ENCODE data around the gene PRMT5. TPM values are rescaled to one million over a fixed set of nuclear protein-coding genes. Genes with fewer than 3 reads are reported as not detected.
"Not testable (repeated sequence)": the region's sequence is repeated elsewhere in the genome, so short reads cannot be mapped to it uniquely, and the experiment has no call there.

The PRMT5 gene
- total RNA-seq, 1 donor from 2014 or later, result 65.6 TPM

DNA sequence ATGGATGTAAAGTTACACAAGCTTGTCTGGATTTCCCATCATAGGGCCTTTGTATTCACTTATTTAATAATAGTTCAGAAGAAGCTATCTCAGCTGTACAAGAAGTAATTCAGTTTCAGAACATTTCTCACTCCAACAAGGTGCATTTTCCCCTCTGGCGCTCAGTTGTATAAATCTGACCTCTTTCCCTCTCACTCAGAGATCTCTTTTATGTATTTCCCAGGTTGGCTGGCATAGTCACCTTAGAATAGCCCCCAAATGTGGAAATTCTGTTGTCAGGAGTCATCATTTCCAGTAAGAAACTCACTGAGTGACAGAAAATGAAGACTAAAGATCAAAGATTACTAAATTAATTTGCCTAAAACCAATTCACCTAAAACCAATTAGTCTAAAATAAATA is 42.0 kb upstream of the PRMT5 start:
- no peak for DNase-seq (ENCODE audit: extremely low spot score in 2 of 2)
- TF ChIP-seq POLR2A (IDR thresholded peaks at IDR 0.05) (no peak), POLR2AphosphoS5 (IDR thresholded peaks at IDR 0.05; ENCODE audit: insufficient read depth in 1 of 2, low read depth in 1 of 2) (no peak)
- TF ChIP-seq, protein P1, sequence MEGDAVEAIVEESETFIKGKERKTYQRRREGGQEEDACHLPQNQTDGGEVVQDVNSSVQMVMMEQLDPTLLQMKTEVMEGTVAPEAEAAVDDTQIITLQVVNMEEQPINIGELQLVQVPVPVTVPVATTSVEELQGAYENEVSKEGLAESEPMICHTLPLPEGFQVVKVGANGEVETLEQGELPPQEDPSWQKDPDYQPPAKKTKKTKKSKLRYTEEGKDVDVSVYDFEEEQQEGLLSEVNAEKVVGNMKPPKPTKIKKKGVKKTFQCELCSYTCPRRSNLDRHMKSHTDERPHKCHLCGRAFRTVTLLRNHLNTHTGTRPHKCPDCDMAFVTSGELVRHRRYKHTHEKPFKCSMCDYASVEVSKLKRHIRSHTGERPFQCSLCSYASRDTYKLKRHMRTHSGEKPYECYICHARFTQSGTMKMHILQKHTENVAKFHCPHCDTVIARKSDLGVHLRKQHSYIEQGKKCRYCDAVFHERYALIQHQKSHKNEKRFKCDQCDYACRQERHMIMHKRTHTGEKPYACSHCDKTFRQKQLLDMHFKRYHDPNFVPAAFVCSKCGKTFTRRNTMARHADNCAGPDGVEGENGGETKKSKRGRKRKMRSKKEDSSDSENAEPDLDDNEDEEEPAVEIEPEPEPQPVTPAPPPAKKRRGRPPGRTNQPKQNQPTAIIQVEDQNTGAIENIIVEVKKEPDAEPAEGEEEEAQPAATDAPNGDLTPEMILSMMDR (IDR thresholded peaks at IDR 0.05), result no peak
- intact Hi-C loops (cut with DNase I), result no loop called here
- Histone ChIP-seq H3K27ac (no peak overlapping the region), H3K9me3 (no peaks in the 10 kb centered on the region), H3K4me1 (peaks cover 12% of the 10 kb centered on the region), H3K27me3 (no peaks in the 10 kb centered on the region), H3K4me3 (no peak overlapping the region), H3K36me3 (peaks cover 0 to 25% of the 10 kb centered on the region in 2 donors)

DNA sequence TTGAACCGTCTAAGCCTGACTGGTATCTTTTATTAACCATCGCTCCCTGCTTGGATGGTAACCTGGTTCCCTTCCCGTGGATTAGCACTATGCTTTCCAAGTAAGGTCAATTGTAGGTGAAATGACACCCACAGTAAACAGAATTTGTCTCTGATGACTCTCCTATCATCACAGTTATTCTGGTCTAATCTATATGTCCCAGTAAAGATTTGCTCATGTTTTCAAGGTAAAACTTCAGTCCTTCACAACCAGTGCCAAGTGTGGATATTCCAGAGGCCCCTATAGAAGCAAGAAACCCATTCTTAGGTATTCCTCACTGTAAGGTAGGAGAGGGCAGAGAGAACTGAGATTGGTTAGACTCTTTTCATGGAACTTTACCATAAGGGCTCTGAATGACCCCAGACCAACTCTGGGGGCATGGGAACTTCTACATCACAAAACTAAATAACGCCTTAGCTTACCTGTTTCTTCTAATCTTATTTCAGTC is 37.6 kb upstream of the PRMT5 start:
- H3K4me3 ChIP-seq, result no peak overlapping the region
- TF ChIP-seq, protein P1 (IDR thresholded peaks at IDR 0.05), result no peak
- no peak for TF ChIP-seq POLR2AphosphoS5 (IDR thresholded peaks at IDR 0.05; ENCODE audit: insufficient read depth in 1 of 2, low read depth in 1 of 2)
- H3K27me3 ChIP-seq, result no peaks in the 10 kb centered on the region
- no peaks in the 10 kb centered on the region for H3K36me3 ChIP-seq
- no peak overlapping the region for H3K27ac ChIP-seq
- intact Hi-C loops (cut with DNase I), result no loop called here
- no peaks in the 10 kb centered on the region for H3K9me3 ChIP-seq
- no peaks in the 10 kb centered on the region for H3K4me1 ChIP-seq
- DNase-seq (ENCODE audit: extremely low spot score in 2 of 2), result no peak

DNA sequence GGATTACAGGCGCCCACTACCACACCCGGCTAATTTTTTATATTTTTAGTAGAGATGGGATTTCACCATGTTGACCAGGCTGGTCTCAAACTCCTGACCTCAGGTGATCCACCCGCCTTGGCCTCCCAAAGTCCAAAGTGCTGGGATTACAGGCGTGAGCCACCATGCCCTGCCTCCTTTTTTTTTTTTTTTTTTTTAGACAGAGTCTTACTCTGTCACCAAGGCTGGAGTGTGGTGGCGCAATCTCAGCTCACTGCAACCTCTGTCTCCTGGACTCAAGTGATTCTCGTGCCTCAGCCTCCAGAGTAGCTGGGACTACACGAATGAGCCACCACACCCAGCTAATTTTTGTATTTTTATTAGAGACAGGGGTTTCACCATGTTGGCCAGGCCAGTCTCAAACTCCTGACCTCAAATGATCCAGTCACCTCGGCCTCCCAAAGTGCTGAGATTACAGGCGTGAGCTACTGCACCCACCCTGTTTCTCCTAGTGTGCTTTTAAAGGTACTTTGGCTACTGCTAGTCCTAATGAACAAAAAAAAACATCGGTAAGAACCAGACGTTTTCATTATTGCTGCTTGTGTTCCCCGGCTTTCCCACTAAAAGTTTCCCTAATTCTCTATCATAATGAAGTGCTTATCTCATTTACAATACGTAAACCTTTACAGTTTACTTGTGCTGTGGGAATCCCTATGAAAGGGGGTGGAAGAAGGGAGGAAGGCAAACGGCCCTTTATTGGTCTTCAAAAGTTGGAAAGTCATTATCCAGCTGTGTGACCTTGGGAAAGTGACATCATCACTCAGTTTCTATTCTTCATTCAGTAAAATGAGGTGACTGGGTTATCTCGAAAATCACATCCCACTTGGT is 37.0 kb upstream of the PRMT5 start:
- H3K27ac ChIP-seq; H3K4me1 ChIP-seq; H3K9me3 ChIP-seq; H3K36me3 ChIP-seq; H3K4me3 ChIP-seq; DNase-seq (ENCODE audit: extremely low spot score in 2 of 2); intact Hi-C loops (cut with DNase I); H3K27me3 ChIP-seq: not testable (repeated sequence)

DNA sequence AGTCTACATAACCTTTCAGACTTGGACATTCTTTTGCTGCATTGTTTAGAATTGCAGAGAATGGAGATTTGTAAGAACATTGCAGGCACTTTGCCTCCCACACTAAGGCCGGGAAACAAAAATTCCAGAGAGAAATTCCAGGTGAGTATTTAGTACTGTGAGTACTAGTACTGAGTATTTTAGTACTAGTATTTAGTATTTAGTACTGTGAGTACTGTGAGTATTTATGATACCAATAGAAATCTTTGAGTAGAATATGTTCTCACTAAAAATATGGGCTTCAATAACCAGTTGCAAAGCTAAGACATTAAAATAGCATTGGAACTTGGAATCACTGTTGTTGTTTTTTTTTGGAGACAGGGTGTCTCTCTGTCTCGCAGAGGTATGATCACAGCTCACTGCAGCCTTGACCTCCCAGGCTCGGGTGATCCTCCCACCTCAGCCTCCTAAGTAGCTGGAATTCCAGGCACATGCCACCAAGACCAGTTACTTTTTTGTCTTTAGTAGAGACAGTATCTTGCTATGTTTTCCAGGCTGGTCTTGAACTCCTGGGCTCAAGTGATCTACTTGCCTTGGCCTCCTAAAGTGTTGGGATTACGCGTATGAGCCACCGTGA is 33.0 kb upstream of the PRMT5 start:
- no peak for DNase-seq (ENCODE audit: extremely low spot score in 2 of 2)
- no peak for TF ChIP-seq POLR2AphosphoS5 (IDR thresholded peaks at IDR 0.05; ENCODE audit: insufficient read depth in 1 of 2, low read depth in 1 of 2)
- Histone ChIP-seq H3K4me3 (no peak overlapping the region), H3K4me1 (no peaks in the 10 kb centered on the region), H3K27ac (no peak overlapping the region), H3K9me3 (no peaks in the 10 kb centered on the region), H3K27me3 (no peaks in the 10 kb centered on the region), H3K36me3 (no peaks in the 10 kb centered on the region)
- intact Hi-C loops (cut with DNase I), result no loop called here

DNA sequence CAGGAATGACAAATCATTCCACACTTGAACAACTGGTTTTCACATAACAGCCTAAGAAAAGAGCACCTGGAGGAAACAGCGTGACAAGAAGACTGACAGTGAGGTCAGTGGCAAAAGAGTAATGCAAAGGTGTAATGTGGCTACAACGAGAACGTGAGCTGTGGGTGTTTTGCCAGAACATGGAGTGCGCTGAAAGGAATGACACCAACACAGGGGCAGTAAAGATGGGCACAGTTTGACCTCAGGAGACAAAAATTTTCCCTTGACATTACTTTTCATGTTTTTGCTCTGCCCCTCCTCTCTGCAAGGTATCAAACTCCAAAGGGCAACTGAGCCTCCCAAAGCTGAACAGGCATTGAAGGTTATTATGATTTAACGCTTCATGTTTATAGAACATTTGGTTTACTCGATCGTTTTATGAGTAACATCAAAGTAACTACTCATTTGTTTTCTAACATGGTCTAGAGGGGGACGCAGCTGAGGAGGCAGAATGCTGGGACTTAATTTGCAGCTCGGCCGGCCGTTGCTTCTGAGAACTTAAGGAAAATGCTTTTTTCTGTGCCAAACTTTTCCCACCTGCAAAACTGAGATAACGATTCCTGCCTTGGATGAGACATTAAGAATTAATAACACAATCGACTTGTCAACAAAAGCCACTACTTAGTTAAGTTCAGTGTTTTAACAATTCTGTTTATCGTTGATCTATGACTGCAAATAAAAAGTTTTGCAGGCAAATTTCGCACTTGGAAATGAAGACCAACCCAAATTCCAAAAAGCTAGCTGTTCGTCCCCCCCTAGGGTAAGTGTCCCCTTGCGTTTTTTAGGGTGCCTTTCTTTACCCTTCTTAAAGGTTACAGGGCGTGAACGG is 26.8 kb upstream of the PRMT5 start:
- H3K4me1 ChIP-seq, result peaks cover 16% of the 10 kb centered on the region
- no peak for TF ChIP-seq POLR2A (IDR thresholded peaks at IDR 0.05)
- TF ChIP-seq POLR2AphosphoS5 (IDR thresholded peaks at IDR 0.05; ENCODE audit: insufficient read depth in 1 of 2, low read depth in 1 of 2), result peak in 1 of 2 donors; percentile 68
- H3K36me3 ChIP-seq, result peaks cover 0 to 10% of the 10 kb centered on the region in 2 donors
- no peak for DNase-seq (ENCODE audit: extremely low spot score in 2 of 2)
- intact Hi-C loops (cut with DNase I), result no loop called here
- no peaks in the 10 kb centered on the region for H3K9me3 ChIP-seq
- no peaks in the 10 kb centered on the region for H3K27me3 ChIP-seq
- H3K4me3 ChIP-seq, result peak overlapping the region; percentile 59 to 68
- peak overlapping the region; percentile 94 for H3K27ac ChIP-seq

DNA sequence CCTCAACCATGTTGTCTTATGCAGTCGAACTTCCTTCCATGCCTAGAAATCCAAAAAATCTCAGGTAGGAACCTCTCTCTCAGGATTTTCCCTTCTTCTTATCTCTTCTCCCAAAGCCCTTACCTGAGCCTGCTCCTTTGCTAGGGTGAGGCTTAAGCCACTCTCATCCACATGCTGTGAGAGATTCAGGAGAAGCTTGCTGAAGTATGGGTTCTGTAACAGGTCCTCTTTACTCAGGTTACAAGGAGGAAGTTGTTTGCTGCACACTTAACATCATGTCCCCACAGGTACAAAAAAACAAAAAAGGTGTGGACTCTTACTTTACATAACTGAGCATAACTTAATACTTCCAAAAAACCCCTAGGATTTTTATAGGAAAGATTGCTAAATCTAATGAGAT is 23.2 kb upstream of the PRMT5 start:
- DNase-seq (ENCODE audit: extremely low spot score in 2 of 2), result no peak
- no peaks in the 10 kb centered on the region for H3K27me3 ChIP-seq
- intact Hi-C loops (cut with DNase I), result no loop called here
- TF ChIP-seq POLR2A (IDR thresholded peaks at IDR 0.05), result no peak
- TF ChIP-seq, protein P1 (IDR thresholded peaks at IDR 0.05), result no peak
- TF ChIP-seq POLR2AphosphoS5 (IDR thresholded peaks at IDR 0.05; ENCODE audit: insufficient read depth in 1 of 2, low read depth in 1 of 2), result no peak
- no peak overlapping the region for H3K27ac ChIP-seq
- H3K9me3 ChIP-seq, result no peaks in the 10 kb centered on the region
- no peak overlapping the region for H3K4me3 ChIP-seq
- H3K4me1 ChIP-seq, result peaks cover 16% of the 10 kb centered on the region
- peaks cover 0 to 20% of the 10 kb centered on the region in 2 donors for H3K36me3 ChIP-seq

DNA sequence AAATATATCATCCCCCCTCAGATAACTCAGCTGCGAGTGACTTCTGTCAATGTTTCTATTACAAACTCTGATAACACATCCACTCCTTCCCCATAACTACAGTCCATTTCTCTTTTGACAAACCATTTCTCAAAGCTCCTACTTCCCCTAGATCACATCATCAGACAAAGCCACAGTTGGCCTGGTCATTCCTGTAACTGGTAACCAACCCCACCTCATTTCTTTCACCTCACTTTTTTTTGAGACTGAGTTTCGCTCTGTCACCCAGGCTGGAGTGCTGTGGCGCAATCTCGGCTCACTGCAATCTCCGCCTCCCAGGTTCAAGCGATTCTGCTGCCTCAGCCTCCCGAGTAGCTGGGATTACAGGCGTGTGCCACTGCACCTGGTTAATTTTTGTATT is 22.6 kb upstream of the PRMT5 start:
- H3K4me1 ChIP-seq, result peaks cover 16% of the 10 kb centered on the region
- H3K9me3 ChIP-seq; H3K4me3 ChIP-seq; intact Hi-C loops (cut with DNase I); H3K27ac ChIP-seq; H3K27me3 ChIP-seq; DNase-seq (ENCODE audit: extremely low spot score in 2 of 2): not testable (repeated sequence)
- H3K36me3 ChIP-seq, result peaks cover 0 to 27% of the 10 kb centered on the region in 2 donors
